HepG2 (cell line): ENCODE measurements around the gene FRAS1. TPM values are rescaled to one million over a fixed set of nuclear protein-coding genes. Genes with fewer than 3 reads are reported as not detected.

Experiments
- CEBPG ChIP-seq: IDR thresholded peaks from 2 replicates; pipeline ENCODE4 v1.6.1; 2016
- EEA1 ChIP-seq: sonication (generic); formaldehyde crosslinking; IDR thresholded peaks from 2 replicates; pipeline ENCODE4 v1.5.1; 2020; ENCODE audit warnings: mild to moderate bottlenecking, missing genetic modification reagents, borderline replicate concordance
- EED ChIP-seq: sonication (generic); formaldehyde crosslinking; IDR thresholded peaks from 2 replicates; pipeline ENCODE4 v1.5.0; 2020; ENCODE audit warnings: mild to moderate bottlenecking, missing genetic modification reagents
- FIP1L1 ChIP-seq: fragments of 200-400 bp; formaldehyde crosslinking; IDR thresholded peaks from 2 replicates; pipeline ENCODE4 v1.6.1; 2018; ENCODE audit warnings: low read depth, mild to moderate bottlenecking, low read length, moderate library complexity, borderline replicate concordance; ENCODE audit not compliant: insufficient read depth
- FOXC1 ChIP-seq: sonication (generic); formaldehyde crosslinking; IDR thresholded peaks from 2 replicates; pipeline ENCODE4 v1.8.0; 2022; ENCODE audit warnings: mild to moderate bottlenecking, missing genetic modification reagents, borderline replicate concordance
- HOXA7 ChIP-seq: sonication (generic); formaldehyde crosslinking; IDR thresholded peaks from 2 replicates; pipeline ENCODE4 v1.8.1; 2022; ENCODE audit warnings: mild to moderate bottlenecking, missing genetic modification reagents, moderate library complexity
- KDM3A ChIP-seq: IDR thresholded peaks from 2 replicates; pipeline ENCODE4 v1.6.1; 2018; ENCODE audit warnings: low read depth, missing compliant biosample characterization
- KLF15 ChIP-seq: sonication (generic); formaldehyde crosslinking; IDR thresholded peaks from 2 replicates; pipeline ENCODE4 v1.8.1; 2023; ENCODE audit warnings: borderline replicate concordance, mild to moderate bottlenecking, inconsistent platforms, missing genetic modification reagents, mixed read lengths
- NCOR1 ChIP-seq: fragments of 200-600 bp; sonication (generic); IDR thresholded peaks from 2 replicates; pipeline ENCODE4 v1.7.0; 2017; ENCODE audit warnings: antibody characterized with exemption, low read length, borderline replicate concordance
- NFYB ChIP-seq: sonication (generic); formaldehyde crosslinking; IDR thresholded peaks from 2 replicates; pipeline ENCODE4 v1.4.0; 2020; ENCODE audit warnings: missing genetic modification reagents
- ZNF12 ChIP-seq: sonication (generic); formaldehyde crosslinking; IDR thresholded peaks from 2 replicates; pipeline ENCODE4 v1.5.0; 2020; ENCODE audit warnings: missing genetic modification reagents
- ZNF274 ChIP-seq: sonication (generic); formaldehyde crosslinking; IDR thresholded peaks from 2 replicates; pipeline ENCODE4 v1.5.1; 2020; ENCODE audit warnings: mild to moderate bottlenecking, missing genetic modification reagents
- ZNF30 ChIP-seq: sonication (generic); formaldehyde crosslinking; IDR thresholded peaks from 2 replicates; pipeline ENCODE4 v1.5.0; 2020; ENCODE audit warnings: mild to moderate bottlenecking, missing genetic modification reagents
- ZNF557 ChIP-seq: sonication (generic); formaldehyde crosslinking; IDR thresholded peaks from 2 replicates; pipeline ENCODE4 v1.4.0; 2020; ENCODE audit warnings: missing genetic modification reagents
- ZNF614 ChIP-seq: IDR thresholded peaks from 2 replicates; pipeline ENCODE4 v1.6.1; 2018; ENCODE audit warnings: missing biosample characterization, missing genetic modification reagents, inconsistent platforms, borderline replicate concordance
- polyA plus RNA-seq, 8 experiments: library from polyadenylated mRNA; depleted of rRNA in 3 of 8; stranded (reverse) in 7 of 8; unstranded in 1 of 8; fragments of >200 nt; fragmentation: Illumina TruSeq in 4 of 8; extraction: Trizol in 4 of 8; gene quantifications; 2 replicates each; pipeline versions ENCODE4 v1.2.1 to v1.2.3, GENCODE V29; 2011 to 2016; ENCODE audit warnings: low read depth in 4 of 8, missing spikeins in 1 of 8, mixed read lengths in 1 of 8; ENCODE audit not compliant: insufficient read depth in 1 of 8
- total RNA-seq, 5 experiments: library from RNA; depleted of rRNA; stranded (reverse); fragments of >200 nt; fragmentation: Illumina TruSeq; extraction: Trizol; gene quantifications; 2 replicates each; pipeline ENCODE4 v1.2.3, GENCODE V29; 2016; ENCODE audit warnings: low read depth in 1 of 5
- TF ChIP-seq, protein P1 (sequence below): sonication (generic); formaldehyde crosslinking; IDR thresholded peaks from 2 replicates; pipeline ENCODE4 v1.5.0; 2020; ENCODE audit warnings: mild to moderate bottlenecking, missing genetic modification reagents
- TF ChIP-seq, protein P2 (sequence below): sonication (generic); formaldehyde crosslinking; IDR thresholded peaks from 2 replicates; pipeline ENCODE4 v1.8.0; 2022; ENCODE audit warnings: missing genetic modification reagents, mild to moderate bottlenecking, borderline replicate concordance
- TF ChIP-seq, protein P3 (sequence below): sonication (generic); formaldehyde crosslinking; IDR thresholded peaks from 2 replicates; pipeline ENCODE4 v1.5.1; 2020; ENCODE audit warnings: missing genetic modification reagents, mild to moderate bottlenecking, borderline replicate concordance
- TF ChIP-seq, protein P4 (sequence below): sonication (generic); formaldehyde crosslinking; IDR thresholded peaks from 2 replicates; pipeline ENCODE4 v1.4.0; 2020; ENCODE audit warnings: missing genetic modification reagents
- TF ChIP-seq, protein P5 (sequence below): sonication (generic); formaldehyde crosslinking; conservative IDR thresholded peaks from 2 replicates; pipeline ENCODE4 v1.8.0; 2022; ENCODE audit warnings: mild to moderate bottlenecking, moderate library complexity, missing genetic modification reagents
- TF ChIP-seq, protein P6 (sequence below): sonication (generic); formaldehyde crosslinking; IDR thresholded peaks from 2 replicates; pipeline ENCODE4 v1.4.0; 2020; ENCODE audit warnings: missing genetic modification reagents

Gene FRAS1
- total and polyA plus RNA-seq, 2 of the 13 experiments (the other 11 are each of a cell fraction or from before 2014, with no cell fraction given): 22.5 to 31.6 TPM

DNA sequence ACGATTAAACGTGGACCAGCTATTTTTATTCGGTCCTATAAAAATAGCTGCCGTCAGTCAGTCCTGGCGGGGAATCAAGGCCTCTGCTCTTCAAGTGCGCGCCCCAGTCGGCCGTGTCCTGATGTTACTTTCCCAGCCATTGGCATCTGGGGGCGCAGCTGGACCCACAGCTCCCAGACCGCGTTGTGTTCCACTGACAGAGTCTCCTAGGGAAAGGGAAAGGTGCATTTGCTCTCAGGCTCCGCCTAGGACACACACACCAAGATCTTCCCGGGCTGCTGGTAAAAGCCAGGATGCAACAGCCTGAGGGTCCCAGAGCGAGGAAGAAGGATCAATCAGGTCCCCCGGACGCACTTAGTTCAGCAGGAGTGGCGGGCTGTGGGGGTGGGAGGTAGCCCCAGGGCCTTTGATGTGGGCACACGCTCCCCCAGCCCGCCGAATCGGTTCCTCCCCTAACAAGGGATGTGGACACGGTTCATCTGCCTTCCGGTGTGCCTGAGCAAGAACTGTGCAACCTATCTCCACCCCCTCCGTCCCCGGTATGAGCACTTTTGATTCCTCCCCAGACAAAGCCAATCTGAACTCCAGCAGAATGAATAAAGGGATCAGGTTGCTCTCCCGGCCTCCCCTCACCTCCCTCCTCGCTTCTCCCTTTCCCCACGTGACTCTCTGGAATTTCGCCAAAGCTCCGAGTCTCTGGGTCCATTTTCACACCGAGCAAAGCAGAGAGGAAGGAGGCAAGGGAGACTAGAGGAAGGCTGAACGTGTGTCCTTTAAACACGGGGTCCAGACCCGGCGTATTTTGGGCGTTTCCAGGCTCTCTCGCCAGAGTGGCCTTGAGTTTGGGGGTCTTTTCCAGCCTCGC, 626 bp upstream of the FRAS1 start (continued):
- TF ChIP-seq, protein P1, sequence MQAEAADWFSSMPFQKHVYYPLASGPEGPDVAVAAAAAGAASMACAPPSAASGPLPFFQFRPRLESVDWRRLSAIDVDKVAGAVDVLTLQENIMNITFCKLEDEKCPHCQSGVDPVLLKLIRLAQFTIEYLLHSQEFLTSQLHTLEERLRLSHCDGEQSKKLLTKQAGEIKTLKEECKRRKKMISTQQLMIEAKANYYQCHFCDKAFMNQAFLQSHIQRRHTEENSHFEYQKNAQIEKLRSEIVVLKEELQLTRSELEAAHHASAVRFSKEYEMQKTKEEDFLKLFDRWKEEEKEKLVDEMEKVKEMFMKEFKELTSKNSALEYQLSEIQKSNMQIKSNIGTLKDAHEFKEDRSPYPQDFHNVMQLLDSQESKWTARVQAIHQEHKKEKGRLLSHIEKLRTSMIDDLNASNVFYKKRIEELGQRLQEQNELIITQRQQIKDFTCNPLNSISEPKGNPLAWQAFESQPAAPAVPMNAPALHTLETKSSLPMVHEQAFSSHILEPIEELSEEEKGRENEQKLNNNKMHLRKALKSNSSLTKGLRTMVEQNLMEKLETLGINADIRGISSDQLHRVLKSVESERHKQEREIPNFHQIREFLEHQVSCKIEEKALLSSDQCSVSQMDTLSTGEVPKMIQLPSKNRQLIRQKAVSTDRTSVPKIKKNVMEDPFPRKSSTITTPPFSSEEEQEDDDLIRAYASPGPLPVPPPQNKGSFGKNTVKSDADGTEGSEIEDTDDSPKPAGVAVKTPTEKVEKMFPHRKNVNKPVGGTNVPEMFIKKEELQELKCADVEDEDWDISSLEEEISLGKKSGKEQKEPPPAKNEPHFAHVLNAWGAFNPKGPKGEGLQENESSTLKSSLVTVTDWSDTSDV (CRISPR knock-in tag): no peak
- TF ChIP-seq EEA1 (CRISPR knock-in tag): no peak
- no peak for TF ChIP-seq ZNF30
- TF ChIP-seq KDM3A (CRISPR knock-in tag): no peak
- TF ChIP-seq EED: no peak
- TF ChIP-seq ZNF614: no peak
- 0 out of 2 replicates have a peak, but pooled peaks have one; percentile 26 for TF ChIP-seq ZNF557 (CRISPR knock-in tag)
- no peak for TF ChIP-seq FIP1L1
- TF ChIP-seq, protein P2, sequence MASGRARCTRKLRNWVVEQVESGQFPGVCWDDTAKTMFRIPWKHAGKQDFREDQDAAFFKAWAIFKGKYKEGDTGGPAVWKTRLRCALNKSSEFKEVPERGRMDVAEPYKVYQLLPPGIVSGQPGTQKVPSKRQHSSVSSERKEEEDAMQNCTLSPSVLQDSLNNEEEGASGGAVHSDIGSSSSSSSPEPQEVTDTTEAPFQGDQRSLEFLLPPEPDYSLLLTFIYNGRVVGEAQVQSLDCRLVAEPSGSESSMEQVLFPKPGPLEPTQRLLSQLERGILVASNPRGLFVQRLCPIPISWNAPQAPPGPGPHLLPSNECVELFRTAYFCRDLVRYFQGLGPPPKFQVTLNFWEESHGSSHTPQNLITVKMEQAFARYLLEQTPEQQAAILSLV: 0 out of 2 replicates have a peak, but pooled peaks have one; percentile 15
- TF ChIP-seq ZNF12: no peak
- TF ChIP-seq FOXC1: no peak
- TF ChIP-seq HOXA7 (CRISPR knock-in tag): no peak
- no peak; the same call in 1 of the 2 replicates for TF ChIP-seq NCOR1
- TF ChIP-seq CEBPG: peak; percentile 8; the same call in 1 of the 2 replicates
- TF ChIP-seq, protein P3, sequence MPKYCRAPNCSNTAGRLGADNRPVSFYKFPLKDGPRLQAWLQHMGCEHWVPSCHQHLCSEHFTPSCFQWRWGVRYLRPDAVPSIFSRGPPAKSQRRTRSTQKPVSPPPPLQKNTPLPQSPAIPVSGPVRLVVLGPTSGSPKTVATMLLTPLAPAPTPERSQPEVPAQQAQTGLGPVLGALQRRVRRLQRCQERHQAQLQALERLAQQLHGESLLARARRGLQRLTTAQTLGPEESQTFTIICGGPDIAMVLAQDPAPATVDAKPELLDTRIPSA (CRISPR knock-in tag): peak; percentile 47; the same call in 1 of the 2 replicates
- TF ChIP-seq, protein P4, sequence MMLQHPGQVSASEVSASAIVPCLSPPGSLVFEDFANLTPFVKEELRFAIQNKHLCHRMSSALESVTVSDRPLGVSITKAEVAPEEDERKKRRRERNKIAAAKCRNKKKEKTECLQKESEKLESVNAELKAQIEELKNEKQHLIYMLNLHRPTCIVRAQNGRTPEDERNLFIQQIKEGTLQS (CRISPR knock-in tag): no peak
- TF ChIP-seq, protein P5, sequence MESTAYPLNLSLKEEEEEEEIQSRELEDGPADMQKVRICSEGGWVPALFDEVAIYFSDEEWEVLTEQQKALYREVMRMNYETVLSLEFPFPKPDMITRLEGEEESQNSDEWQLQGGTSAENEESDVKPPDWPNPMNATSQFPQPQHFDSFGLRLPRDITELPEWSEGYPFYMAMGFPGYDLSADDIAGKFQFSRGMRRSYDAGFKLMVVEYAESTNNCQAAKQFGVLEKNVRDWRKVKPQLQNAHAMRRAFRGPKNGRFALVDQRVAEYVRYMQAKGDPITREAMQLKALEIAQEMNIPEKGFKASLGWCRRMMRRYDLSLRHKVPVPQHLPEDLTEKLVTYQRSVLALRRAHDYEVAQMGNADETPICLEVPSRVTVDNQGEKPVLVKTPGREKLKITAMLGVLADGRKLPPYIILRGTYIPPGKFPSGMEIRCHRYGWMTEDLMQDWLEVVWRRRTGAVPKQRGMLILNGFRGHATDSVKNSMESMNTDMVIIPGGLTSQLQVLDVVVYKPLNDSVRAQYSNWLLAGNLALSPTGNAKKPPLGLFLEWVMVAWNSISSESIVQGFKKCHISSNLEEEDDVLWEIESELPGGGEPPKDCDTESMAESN (CRISPR knock-in tag): peak; percentile 32; the same call in 1 of the 2 replicates
- TF ChIP-seq, protein P6, sequence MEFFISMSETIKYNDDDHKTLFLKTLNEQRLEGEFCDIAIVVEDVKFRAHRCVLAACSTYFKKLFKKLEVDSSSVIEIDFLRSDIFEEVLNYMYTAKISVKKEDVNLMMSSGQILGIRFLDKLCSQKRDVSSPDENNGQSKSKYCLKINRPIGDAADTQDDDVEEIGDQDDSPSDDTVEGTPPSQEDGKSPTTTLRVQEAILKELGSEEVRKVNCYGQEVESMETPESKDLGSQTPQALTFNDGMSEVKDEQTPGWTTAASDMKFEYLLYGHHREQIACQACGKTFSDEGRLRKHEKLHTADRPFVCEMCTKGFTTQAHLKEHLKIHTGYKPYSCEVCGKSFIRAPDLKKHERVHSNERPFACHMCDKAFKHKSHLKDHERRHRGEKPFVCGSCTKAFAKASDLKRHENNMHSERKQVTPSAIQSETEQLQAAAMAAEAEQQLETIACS (CRISPR knock-in tag): peak; percentile 12; the same call in 1 of the 2 replicates
- no peak for TF ChIP-seq ZNF274 (CRISPR knock-in tag)
- no peak for TF ChIP-seq NFYB (CRISPR knock-in tag)
- peak; percentile 25; the same call in 1 of the 2 replicates for TF ChIP-seq KLF15 (CRISPR knock-in tag)
